Panc1 (cell line): ENCODE results near the gene ETNK2. TPM values are rescaled to one million over a fixed set of nuclear protein-coding genes. Genes with fewer than 3 reads are reported as not detected.

Source experiments
- ATAC-seq: fragments of 200-7000 bp; cut with Tn5 transposase; 2 replicates; pipeline ENCODE4 v1.9.1; 2020; ENCODE audit warnings: mild to moderate bottlenecking, moderate library complexity
- BruUV-seq: library from RNA; stranded (reverse); fragments of 400-500 nt; replicated peaks from 2 replicates; lab custom pipeline; 2021; lab: Mats Ljungman, UMichigan
- CTCF ChIA-PET: fragments of 300-600 bp; sonication (Branson Sonifier 250); formaldehyde crosslinking; loops from one replicate; lab custom pipeline; 2022; ENCODE audit warnings: antibody characterized with exemption; lab: Charles Lee
- POLR2A ChIA-PET: fragments of 300-600 bp; sonication (Branson Sonifier 250); formaldehyde crosslinking; loops from one replicate; lab custom pipeline; 2022; ENCODE audit warnings: antibody characterized with exemption; lab: Charles Lee
- DNase-seq: peaks from one replicate; pipeline ENCODE4 v3.0.0-alpha.2; 2010; ENCODE audit warnings: low read depth, low spot score
- H3K27ac ChIP-seq: 2 replicates; pipeline ENCODE4 v1.5.1; 2011; ENCODE audit warnings: mild to moderate bottlenecking, low read length, inconsistent platforms
- H3K27me3 ChIP-seq: fragments of 200-500 bp; sonication (Bioruptor generic); 2 replicates; pipeline ENCODE4 v1.6.0; 2014; ENCODE audit warnings: low read length, inconsistent platforms; ENCODE audit not compliant: control insufficient read depth, insufficient read depth
- H3K36me3 ChIP-seq: fragments of 200-500 bp; sonication (Bioruptor generic); 2 replicates; pipeline ENCODE4 v1.5.1; 2014; ENCODE audit warnings: inconsistent platforms, mild to moderate bottlenecking, low read length, moderate library complexity; ENCODE audit not compliant: control insufficient read depth, insufficient read depth
- H3K4me1 ChIP-seq: 2 replicates; pipeline ENCODE4 v1.5.1; 2011; ENCODE audit warnings: inconsistent platforms, mild to moderate bottlenecking, low read length, moderate library complexity; ENCODE audit not compliant: control insufficient read depth, insufficient read depth
- H3K4me3 ChIP-seq, 2 experiments: 2 replicates each; pipeline ENCODE4 v1.5.1; 2011 to 2012; ENCODE audit warnings: low read depth in 2 of 2, low read length in 2 of 2, mild to moderate bottlenecking in 2 of 2, inconsistent platforms in 1 of 2, moderate library complexity in 1 of 2
- H3K9me3 ChIP-seq: fragments of 200-500 bp; sonication (Bioruptor generic); 2 replicates; pipeline ENCODE4 v1.5.1; 2014; ENCODE audit warnings: low read depth, mild to moderate bottlenecking, inconsistent platforms, low read length, moderate library complexity; ENCODE audit not compliant: control insufficient read depth, insufficient read depth
- POLR2AphosphoS5 ChIP-seq: IDR thresholded peaks from 2 replicates; pipeline ENCODE4 v1.6.1; 2012; ENCODE audit warnings: mild to moderate bottlenecking, low read depth, low read length, moderate library complexity
- SIN3A ChIP-seq: IDR thresholded peaks from 2 replicates; pipeline ENCODE4 v1.6.1; 2012; ENCODE audit warnings: low read depth, mild to moderate bottlenecking, low read length, moderate library complexity, borderline replicate concordance; ENCODE audit not compliant: insufficient read depth
- TCF7L2 ChIP-seq: IDR thresholded peaks from 2 replicates; pipeline ENCODE4 v1.6.1; 2011; ENCODE audit warnings: mild to moderate bottlenecking, low read depth, low read length, inconsistent platforms
- in situ Hi-C: cut with HindIII; loops from 2 replicates; pipeline ENCODE4 v1.10.0; 2016; ENCODE audit warnings: low sequenced_read_pairs, low pct_unique_long_range_greater_than_20kb
- intact Hi-C: fragments of 100-400 bp; cut with micrococcal nuclease; formaldehyde crosslinking; loops from one replicate; pipeline ENCODE4 v1.10.0; 2022; ENCODE audit not compliant: unreplicated experiment
- total RNA-seq: library from RNA; stranded (reverse); gene quantifications from one replicate; pipeline ENCODE4 v1.2.1, GENCODE V29; 2021; ENCODE audit not compliant: unreplicated experiment
- TF ChIP-seq, protein P1 (sequence below): fragments of 450-650 bp; IDR thresholded peaks from 2 replicates; pipeline ENCODE4 v1.5.1; 2017; ENCODE audit warnings: mild to moderate bottlenecking
- TF ChIP-seq, protein P2 (sequence below), 2 experiments: IDR thresholded peaks; 2 replicates each; pipeline ENCODE4 v1.6.1; 2011 to 2012; ENCODE audit warnings: low read depth in 2 of 2, control low read depth in 1 of 2, low read length in 1 of 2, mild to moderate bottlenecking in 1 of 2, moderate library complexity in 1 of 2; ENCODE audit not compliant: insufficient read depth in 1 of 2

The ETNK2 gene
- total RNA-seq, 1 experiment from 2014 or later = 6.7 TPM

DNA sequence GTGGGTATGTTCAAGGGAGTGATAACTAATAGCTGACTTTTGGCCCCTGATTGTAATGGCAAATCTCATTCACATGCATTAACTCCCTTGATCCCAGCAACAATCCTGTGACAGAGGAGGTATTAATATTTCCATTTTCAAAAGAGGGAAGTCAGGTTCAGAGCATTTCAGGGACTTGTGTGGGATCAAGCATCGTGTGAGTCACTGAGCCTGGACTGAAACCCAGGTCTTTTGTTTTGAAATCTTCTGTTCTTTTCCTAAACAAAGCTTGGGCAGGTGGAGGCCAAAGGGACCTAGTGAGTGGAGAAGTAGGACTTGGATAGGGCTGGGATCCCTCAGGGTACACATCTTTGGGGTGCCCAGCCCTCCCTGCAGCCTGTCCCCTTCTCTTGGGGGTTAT is 37.9 kb downstream of the ETNK2 start:
- no peak overlapping the region for H3K4me3 ChIP-seq
- H3K27me3 ChIP-seq = no peaks in the 10 kb centered on the region
- no peaks in the 10 kb centered on the region for H3K9me3 ChIP-seq
- POLR2A ChIA-PET = no interaction called here
- H3K4me1 ChIP-seq = peaks cover 10% of the 10 kb centered on the region
- CTCF ChIA-PET = no interaction called here
- no peak for ATAC-seq
- in situ Hi-C loops = no loop called here
- TSS peak; percentile 58 for BruUV-seq
- no peak for DNase-seq
- H3K27ac ChIP-seq = no peak overlapping the region
- no peak for TF ChIP-seq SIN3A
- TF ChIP-seq, protein P1, sequence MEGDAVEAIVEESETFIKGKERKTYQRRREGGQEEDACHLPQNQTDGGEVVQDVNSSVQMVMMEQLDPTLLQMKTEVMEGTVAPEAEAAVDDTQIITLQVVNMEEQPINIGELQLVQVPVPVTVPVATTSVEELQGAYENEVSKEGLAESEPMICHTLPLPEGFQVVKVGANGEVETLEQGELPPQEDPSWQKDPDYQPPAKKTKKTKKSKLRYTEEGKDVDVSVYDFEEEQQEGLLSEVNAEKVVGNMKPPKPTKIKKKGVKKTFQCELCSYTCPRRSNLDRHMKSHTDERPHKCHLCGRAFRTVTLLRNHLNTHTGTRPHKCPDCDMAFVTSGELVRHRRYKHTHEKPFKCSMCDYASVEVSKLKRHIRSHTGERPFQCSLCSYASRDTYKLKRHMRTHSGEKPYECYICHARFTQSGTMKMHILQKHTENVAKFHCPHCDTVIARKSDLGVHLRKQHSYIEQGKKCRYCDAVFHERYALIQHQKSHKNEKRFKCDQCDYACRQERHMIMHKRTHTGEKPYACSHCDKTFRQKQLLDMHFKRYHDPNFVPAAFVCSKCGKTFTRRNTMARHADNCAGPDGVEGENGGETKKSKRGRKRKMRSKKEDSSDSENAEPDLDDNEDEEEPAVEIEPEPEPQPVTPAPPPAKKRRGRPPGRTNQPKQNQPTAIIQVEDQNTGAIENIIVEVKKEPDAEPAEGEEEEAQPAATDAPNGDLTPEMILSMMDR = no peak
- TF ChIP-seq POLR2AphosphoS5 = no peak
- no peak for TF ChIP-seq TCF7L2
- TF ChIP-seq, protein P2, sequence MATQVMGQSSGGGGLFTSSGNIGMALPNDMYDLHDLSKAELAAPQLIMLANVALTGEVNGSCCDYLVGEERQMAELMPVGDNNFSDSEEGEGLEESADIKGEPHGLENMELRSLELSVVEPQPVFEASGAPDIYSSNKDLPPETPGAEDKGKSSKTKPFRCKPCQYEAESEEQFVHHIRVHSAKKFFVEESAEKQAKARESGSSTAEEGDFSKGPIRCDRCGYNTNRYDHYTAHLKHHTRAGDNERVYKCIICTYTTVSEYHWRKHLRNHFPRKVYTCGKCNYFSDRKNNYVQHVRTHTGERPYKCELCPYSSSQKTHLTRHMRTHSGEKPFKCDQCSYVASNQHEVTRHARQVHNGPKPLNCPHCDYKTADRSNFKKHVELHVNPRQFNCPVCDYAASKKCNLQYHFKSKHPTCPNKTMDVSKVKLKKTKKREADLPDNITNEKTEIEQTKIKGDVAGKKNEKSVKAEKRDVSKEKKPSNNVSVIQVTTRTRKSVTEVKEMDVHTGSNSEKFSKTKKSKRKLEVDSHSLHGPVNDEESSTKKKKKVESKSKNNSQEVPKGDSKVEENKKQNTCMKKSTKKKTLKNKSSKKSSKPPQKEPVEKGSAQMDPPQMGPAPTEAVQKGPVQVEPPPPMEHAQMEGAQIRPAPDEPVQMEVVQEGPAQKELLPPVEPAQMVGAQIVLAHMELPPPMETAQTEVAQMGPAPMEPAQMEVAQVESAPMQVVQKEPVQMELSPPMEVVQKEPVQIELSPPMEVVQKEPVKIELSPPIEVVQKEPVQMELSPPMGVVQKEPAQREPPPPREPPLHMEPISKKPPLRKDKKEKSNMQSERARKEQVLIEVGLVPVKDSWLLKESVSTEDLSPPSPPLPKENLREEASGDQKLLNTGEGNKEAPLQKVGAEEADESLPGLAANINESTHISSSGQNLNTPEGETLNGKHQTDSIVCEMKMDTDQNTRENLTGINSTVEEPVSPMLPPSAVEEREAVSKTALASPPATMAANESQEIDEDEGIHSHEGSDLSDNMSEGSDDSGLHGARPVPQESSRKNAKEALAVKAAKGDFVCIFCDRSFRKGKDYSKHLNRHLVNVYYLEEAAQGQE (IDR thresholded peaks at IDR 0.05; ENCODE audit: insufficient read depth in 1 of 2, low read depth in 2 of 2, low read length in 1 of 2) = no peak
- H3K36me3 ChIP-seq = no peaks in the 10 kb centered on the region
- intact Hi-C loops = no loop called here

DNA sequence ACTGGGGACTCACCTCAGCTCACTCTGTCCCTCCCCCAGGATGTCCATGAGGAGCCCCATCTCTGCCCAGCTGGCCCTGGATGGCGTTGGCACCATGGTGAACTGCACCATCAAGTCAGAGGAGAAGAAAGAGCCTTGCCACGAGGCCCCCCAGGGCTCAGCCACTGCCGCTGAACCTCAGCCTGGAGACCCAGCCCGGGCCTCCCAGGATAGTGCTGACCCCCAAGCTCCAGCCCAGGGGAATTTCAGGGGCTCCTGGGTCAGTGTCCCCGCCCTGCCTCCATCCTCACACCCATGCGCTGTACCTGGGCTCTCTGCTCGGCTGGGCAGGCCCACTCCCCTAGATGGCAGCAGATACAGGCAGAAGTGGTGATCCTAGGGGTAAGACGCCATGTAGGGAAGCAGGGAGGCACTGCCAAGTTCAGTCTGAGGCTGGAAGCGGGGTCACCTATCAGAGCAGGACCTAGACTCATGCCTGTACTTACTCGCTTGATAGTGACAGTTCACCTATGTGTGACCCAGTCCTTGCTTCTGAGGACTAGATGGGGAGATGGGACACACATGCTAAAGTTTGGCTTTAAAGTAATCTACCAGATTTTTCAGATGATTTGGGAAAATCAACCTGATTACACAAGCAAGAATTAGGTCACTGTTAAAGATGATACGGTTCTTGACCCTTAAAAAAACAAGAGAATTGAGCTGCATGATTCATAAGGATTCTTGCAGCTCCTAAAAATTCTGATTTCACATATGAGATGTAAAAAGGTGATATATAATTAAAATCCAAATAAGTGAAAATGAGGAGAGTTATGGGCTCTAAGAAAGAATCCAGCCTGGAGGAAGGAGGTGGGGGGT is 38.7 kb downstream of the ETNK2 start:
- Histone ChIP-seq H3K27ac (no peak overlapping the region), H3K4me3 (no peak overlapping the region), H3K9me3 (no peaks in the 10 kb centered on the region), H3K27me3 (no peaks in the 10 kb centered on the region), H3K36me3 (no peaks in the 10 kb centered on the region), H3K4me1 (peaks cover 10% of the 10 kb centered on the region)
- BruUV-seq = no TSS peak
- DNase-seq = no peak
- POLR2A ChIA-PET = no interaction called here
- intact Hi-C loops = no loop called here
- in situ Hi-C loops = no loop called here
- ATAC-seq = no peak
- CTCF ChIA-PET = interaction anchor here (0.5 kb wide), 1 partner anchor 40 kb away, joined by 3 read pairs; the partner anchor contains the start of gene SOX13
- TF ChIP-seq POLR2AphosphoS5 = no peak
- TF ChIP-seq, protein P2 (IDR thresholded peaks at IDR 0.05; ENCODE audit: insufficient read depth in 1 of 2, low read depth in 2 of 2, low read length in 1 of 2) = no peak
- no peak for TF ChIP-seq TCF7L2
- no peak for TF ChIP-seq SIN3A
- TF ChIP-seq, protein P1 = no peak
